ENCODE data around the gene ASCL2.

- no peak for TF ChIP-seq ELF4 (IDR thresholded peaks at IDR 0.05)
- no peak for TF ChIP-seq BHLHE40 (IDR thresholded peaks at IDR 0.05; ENCODE audit: borderline replicate concordance)
- no peak for TF ChIP-seq TARDBP (IDR thresholded peaks at IDR 0.05)
Observed at GRCh38 chr11:2259466-2259830, 10.9 kb downstream of the ASCL2 start.
